A549 (cell line): Measurements from ENCODE around the gene BCL2L1. TPM values are rescaled to one million over a fixed set of nuclear protein-coding genes. Genes with fewer than 3 reads are reported as not detected.
A peak's percentile ranks its signal among the peaks of the same experiment; 100 is the strongest.

ENCODE experiments used
- ATAC-seq, 2 experiments: fragments of 200-7000 bp in 1 of 2; fragments of >200 bp in 1 of 2; cut with Nextera tagmentation in 1 of 2; cut with Tn5 transposase in 1 of 2; 3 replicates each; pipeline versions ENCODE4 v1.8.0 to v1.9.1; 2018 to 2020; ENCODE audit warnings: mild to moderate bottlenecking in 1 of 2, moderate library complexity in 1 of 2
- CTCF ChIA-PET: fragments of 300-600 bp; sonication (Branson Sonifier 250); formaldehyde crosslinking; extraction: SDS; loops from one replicate; lab custom pipeline; 2021; ENCODE audit warnings: antibody characterized with exemption, inconsistent platforms; lab: Yijun Ruan, JAX
- POLR2A ChIA-PET: fragments of 350-600 bp; formaldehyde crosslinking; extraction: SDS; loops from one replicate; lab custom pipeline; 2021; ENCODE audit warnings: antibody characterized with exemption, inconsistent platforms; lab: Yijun Ruan, JAX
- DNase-seq, 2 experiments: peaks; one replicate each; pipeline versions ENCODE4 v3.0.0 to v3.0.0-alpha.2; 2011 to 2016; ENCODE audit warnings: low read depth in 1 of 2, low spot score in 1 of 2
- FAIRE-seq: peaks from 2 replicates; lab custom pipeline; 2011; peaks lifted over from hg19 to GRCh38; lab: Jason Lieb, UNC
- H3K27ac ChIP-seq, 2 experiments: fragments of >200 bp; sonication (Bioruptor Twin); formaldehyde crosslinking; 3 replicates each; pipeline ENCODE4 v1.5.1; 2016 to 2017
- H3K4me1 ChIP-seq: fragments of >200 bp; sonication (Bioruptor Twin); formaldehyde crosslinking; 3 replicates; pipeline ENCODE4 v1.6.1; 2016
- H3K4me2 ChIP-seq: fragments of >200 bp; sonication (Bioruptor Twin); formaldehyde crosslinking; 3 replicates; pipeline ENCODE4 v1.6.1; 2016
- H3K4me3 ChIP-seq: fragments of >200 bp; sonication (Bioruptor Twin); formaldehyde crosslinking; 3 replicates; pipeline ENCODE4 v1.5.1; 2016
- H3K9me3 ChIP-seq: fragments of >200 bp; sonication (Bioruptor Twin); formaldehyde crosslinking; 3 replicates; pipeline ENCODE4 v1.6.1; 2016
- ATOH8 ChIP-seq: fragments of 250-450 bp; sonication (Bioruptor Pico); IDR thresholded peaks from 2 replicates; pipeline ENCODE4 v1.5.0; 2020; ENCODE audit warnings: low read depth, mild to moderate bottlenecking, moderate library complexity
- EHF ChIP-seq: fragments of 250-450 bp; sonication (Bioruptor Pico); IDR thresholded peaks from 2 replicates; pipeline ENCODE4 v1.5.0; 2020; ENCODE audit warnings: mild to moderate bottlenecking
- EP300 ChIP-seq, 2 experiments: fragments of >200 bp; sonication (Bioruptor Twin); formaldehyde crosslinking; IDR thresholded peaks; 2 replicates in 1 of 2; 3 replicates in 1 of 2; pipeline ENCODE4 v1.6.1; 2016 to 2017
- ESRRA ChIP-seq: fragments of 150-350 bp; IDR thresholded peaks from 2 replicates; pipeline ENCODE4 v1.6.1; 2014; ENCODE audit warnings: mild to moderate bottlenecking, low read length, borderline replicate concordance
- FOSB ChIP-seq: fragments of 250-450 bp; sonication (Bioruptor Pico); IDR thresholded peaks from 2 replicates; pipeline ENCODE4 v1.5.0; 2020; ENCODE audit warnings: mild to moderate bottlenecking, moderate library complexity
- FOXS1 ChIP-seq: fragments of 250-450 bp; sonication (Bioruptor Pico); IDR thresholded peaks from 2 replicates; pipeline ENCODE4 v1.5.0; 2020; ENCODE audit warnings: mild to moderate bottlenecking, moderate library complexity
- GATA3 ChIP-seq: IDR thresholded peaks from 2 replicates; pipeline ENCODE4 v1.6.1; 2012; ENCODE audit warnings: borderline replicate concordance
- HEYL ChIP-seq: fragments of 250-450 bp; sonication (Bioruptor Pico); IDR thresholded peaks from 2 replicates; pipeline ENCODE4 v1.8.0; 2021; ENCODE audit warnings: mild to moderate bottlenecking, moderate library complexity
- JUN ChIP-seq, 2 experiments: fragments of >200 bp; sonication (Bioruptor Twin); formaldehyde crosslinking; IDR thresholded peaks; 2 replicates in 1 of 2; 3 replicates in 1 of 2; pipeline ENCODE4 v1.6.1; 2016 to 2017
- JUNB ChIP-seq: fragments of >200 bp; sonication (Bioruptor Twin); formaldehyde crosslinking; IDR thresholded peaks from 2 replicates; pipeline ENCODE4 v1.6.1; 2016
- KDM1A ChIP-seq: fragments of 200-600 bp; sonication (generic); IDR thresholded peaks from 2 replicates; pipeline ENCODE4 v1.6.1; 2016; ENCODE audit warnings: low read depth, mild to moderate bottlenecking
- MAX ChIP-seq: IDR thresholded peaks from 2 replicates; pipeline ENCODE4 v1.6.1; 2012
- MYC ChIP-seq: IDR thresholded peaks from 2 replicates; pipeline ENCODE4 v1.6.1; 2012; ENCODE audit warnings: mild to moderate bottlenecking, inconsistent platforms, low read length, improper control_type of control experiment, borderline replicate concordance
- PHF8 ChIP-seq: fragments of 200-600 bp; sonication (generic); IDR thresholded peaks from 2 replicates; pipeline ENCODE4 v1.6.1; 2016; ENCODE audit warnings: low read depth, mild to moderate bottlenecking, antibody characterized with exemption, moderate library complexity, borderline replicate concordance
- POLR2AphosphoS2 ChIP-seq: conservative IDR thresholded peaks from 2 replicates; pipeline ENCODE4 v1.6.1; 2012; ENCODE audit warnings: low read length, improper control_type of control experiment, inconsistent platforms
- RAD21 ChIP-seq, 2 experiments: fragments of >200 bp in 1 of 2; sonication (Bioruptor Twin) in 1 of 2; formaldehyde crosslinking in 1 of 2; IDR thresholded peaks in 1 of 2; conservative IDR thresholded peaks in 1 of 2; 2 replicates in 1 of 2; 3 replicates in 1 of 2; pipeline ENCODE4 v1.6.1; 2012 to 2018; ENCODE audit warnings: inconsistent platforms in 1 of 2
- RARB ChIP-seq: fragments of 250-450 bp; sonication (Bioruptor Pico); IDR thresholded peaks from 2 replicates; pipeline ENCODE4 v1.8.0; 2021; ENCODE audit warnings: mild to moderate bottlenecking, moderate library complexity
- RCOR1 ChIP-seq: fragments of 150-350 bp; IDR thresholded peaks from 2 replicates; pipeline ENCODE4 v1.6.1; 2014; ENCODE audit warnings: antibody characterized with exemption, low read length, low read depth
- SMC3 ChIP-seq: fragments of >200 bp; sonication (Bioruptor Twin); formaldehyde crosslinking; IDR thresholded peaks from 3 replicates; pipeline ENCODE4 v1.6.1; 2018; ENCODE audit warnings: inconsistent platforms
- TFCP2L1 ChIP-seq: fragments of 250-450 bp; sonication (Bioruptor Pico); IDR thresholded peaks from 2 replicates; pipeline ENCODE4 v1.5.0; 2021; ENCODE audit warnings: mild to moderate bottlenecking
- TP53 ChIP-seq: fragments of 250-450 bp; sonication (Bioruptor Pico); IDR thresholded peaks from 2 replicates; pipeline ENCODE4 v1.5.0; 2021; ENCODE audit warnings: mild to moderate bottlenecking, moderate library complexity
- ZNF302 ChIP-seq: fragments of 250-450 bp; sonication (Bioruptor Pico); IDR thresholded peaks from 2 replicates; pipeline ENCODE4 v1.9.0; 2021; ENCODE audit warnings: inconsistent platforms, mild to moderate bottlenecking, moderate library complexity
- WGBS: methylation state at CpG from one replicate; pipeline ENCODE4 v1.1.6; 2017; ENCODE audit errors: missing lambda C conversion rate; 5-methylcytosine and 5-hydroxymethylcytosine counted together
- polyA plus RNA-seq, 4 experiments: library from polyadenylated mRNA; depleted of rRNA in 3 of 4; stranded (reverse); fragments of >200 nt; fragmentation: RNase III in 1 of 4; extraction: RNeasy Plus Mini Kit Qiagen cat#74134 plus additional on column Dnase treatment in 1 of 4; gene quantifications; 2 replicates in 3 of 4; 3 replicates in 1 of 4; pipeline ENCODE4 v1.2.3, GENCODE V29; 2011 to 2017
- TF ChIP-seq, protein P1 (sequence below): fragments of >200 bp; sonication (Bioruptor Twin); formaldehyde crosslinking; IDR thresholded peaks from 2 replicates; pipeline ENCODE4 v1.6.1; 2016
- TF ChIP-seq, protein P2 (sequence below): IDR thresholded peaks from 2 replicates; pipeline ENCODE4 v1.6.1; 2012
- TF ChIP-seq, protein P3 (sequence below): fragments of >200 bp; sonication (Bioruptor Twin); formaldehyde crosslinking; IDR thresholded peaks from 3 replicates; pipeline ENCODE4 v1.6.1; 2016

BCL2L1 gene
- polyA plus RNA-seq, 2 of the 4 experiments (the other 2 are of a cell fraction), result 154 to 178 TPM

- TF ChIP-seq FOXS1 (CRISPR knock-in tag) (no peak), KDM1A (no peak), ZNF302 (CRISPR knock-in tag) (no peak), TFCP2L1 (CRISPR knock-in tag) (0 out of 2 replicates have a peak, but pooled peaks have one; percentile 56), FOSB (no peak), HEYL (no peak), ATOH8 (CRISPR knock-in tag) (no peak), RARB (CRISPR knock-in tag) (no peak), POLR2AphosphoS2 (no peak; the same call in 1 of the 2 replicates)
- TF ChIP-seq, protein P1, sequence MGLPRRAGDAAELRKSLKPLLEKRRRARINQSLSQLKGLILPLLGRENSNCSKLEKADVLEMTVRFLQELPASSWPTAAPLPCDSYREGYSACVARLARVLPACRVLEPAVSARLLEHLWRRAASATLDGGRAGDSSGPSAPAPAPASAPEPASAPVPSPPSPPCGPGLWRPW, result no peak
Measured at GRCh38 chr20:31720486-31721407, 1.9 kb downstream of the BCL2L1 start (continued).

DNA sequence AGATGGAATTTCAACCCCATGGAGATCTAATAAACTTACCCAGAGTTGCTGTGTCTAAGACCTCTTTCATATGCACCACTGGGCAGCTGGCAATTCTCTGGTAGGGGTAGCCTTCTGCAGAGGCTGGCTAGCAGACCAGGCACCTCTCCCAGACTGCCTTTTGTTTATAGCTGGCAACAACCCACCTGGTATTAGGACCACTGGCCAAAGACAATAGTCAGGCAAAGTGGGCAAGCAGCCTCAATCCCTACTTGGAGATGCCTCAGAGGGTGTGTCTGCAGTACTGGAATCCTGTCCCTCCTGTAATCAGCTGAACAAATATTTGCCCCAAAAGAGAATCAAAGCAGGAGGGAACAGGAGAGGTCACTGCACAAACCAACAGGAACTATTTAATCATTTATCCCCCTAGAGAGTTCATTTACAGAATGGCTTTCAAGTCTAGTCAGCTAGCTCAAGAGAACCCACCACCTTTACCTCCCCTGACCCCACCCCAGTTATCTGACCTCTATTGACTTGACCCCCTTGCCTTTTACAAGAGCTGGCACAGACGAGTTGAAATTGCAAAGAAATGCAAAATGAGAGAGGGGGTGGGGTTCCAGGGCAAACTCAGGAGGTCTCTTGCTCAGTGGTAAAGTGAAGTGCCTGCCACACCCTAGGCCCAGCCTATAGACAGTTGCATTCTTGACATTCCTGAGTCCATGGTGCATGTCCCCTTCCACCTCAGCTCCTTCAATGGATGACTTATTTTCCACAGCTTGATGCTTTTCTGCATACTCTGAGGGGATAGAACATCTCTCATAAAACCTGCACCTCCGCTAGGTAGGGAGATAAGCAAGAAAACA is 2.8 kb downstream of the BCL2L1 start:
- ATAC-seq, result peak; percentile 19 to 62; a peak in 5 of 6 replicates
- peak; percentile 72 to 93 for DNase-seq
- H3K9me3 ChIP-seq, result no peaks in the 10 kb centered on the region
- TF ChIP-seq EHF, result peak; percentile 16
- peak; percentile 34; the same call in 1 of the 3 replicates for TF ChIP-seq SMC3
- TF ChIP-seq, protein P2, sequence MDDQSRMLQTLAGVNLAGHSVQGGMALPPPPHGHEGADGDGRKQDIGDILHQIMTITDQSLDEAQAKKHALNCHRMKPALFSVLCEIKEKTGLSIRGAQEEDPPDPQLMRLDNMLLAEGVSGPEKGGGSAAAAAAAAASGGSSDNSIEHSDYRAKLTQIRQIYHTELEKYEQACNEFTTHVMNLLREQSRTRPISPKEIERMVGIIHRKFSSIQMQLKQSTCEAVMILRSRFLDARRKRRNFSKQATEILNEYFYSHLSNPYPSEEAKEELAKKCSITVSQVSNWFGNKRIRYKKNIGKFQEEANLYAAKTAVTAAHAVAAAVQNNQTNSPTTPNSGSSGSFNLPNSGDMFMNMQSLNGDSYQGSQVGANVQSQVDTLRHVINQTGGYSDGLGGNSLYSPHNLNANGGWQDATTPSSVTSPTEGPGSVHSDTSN, result peak; percentile 42; the same call in 1 of the 2 replicates
- TF ChIP-seq PHF8, result no peak
- TF ChIP-seq RCOR1, result no peak; the same call in 1 of the 2 replicates
- 0 out of 2 replicates have a peak, but pooled peaks have one; percentile 12 for TF ChIP-seq FOSB
- 0 out of 2 replicates have a peak, but pooled peaks have one; percentile 23 for TF ChIP-seq TP53 (CRISPR knock-in tag)
- no peak for TF ChIP-seq MYC
- TF ChIP-seq JUN (IDR thresholded peaks at IDR 0.05), result peak; percentile 66 to 95; a peak in 4 of 5 replicates
- TF ChIP-seq GATA3, result peak; percentile 76
- peak; percentile 63 to 87; a peak in 4 of 5 replicates for TF ChIP-seq EP300 (IDR thresholded peaks at IDR 0.05)
- TF ChIP-seq RAD21 (conservative IDR thresholded peaks at IDR 0.05 in 1 of 2, IDR thresholded peaks at IDR 0.05 in 1 of 2), result peak; percentile 7 to 28; a peak in 3 of 5 replicates
- TF ChIP-seq, protein P3, sequence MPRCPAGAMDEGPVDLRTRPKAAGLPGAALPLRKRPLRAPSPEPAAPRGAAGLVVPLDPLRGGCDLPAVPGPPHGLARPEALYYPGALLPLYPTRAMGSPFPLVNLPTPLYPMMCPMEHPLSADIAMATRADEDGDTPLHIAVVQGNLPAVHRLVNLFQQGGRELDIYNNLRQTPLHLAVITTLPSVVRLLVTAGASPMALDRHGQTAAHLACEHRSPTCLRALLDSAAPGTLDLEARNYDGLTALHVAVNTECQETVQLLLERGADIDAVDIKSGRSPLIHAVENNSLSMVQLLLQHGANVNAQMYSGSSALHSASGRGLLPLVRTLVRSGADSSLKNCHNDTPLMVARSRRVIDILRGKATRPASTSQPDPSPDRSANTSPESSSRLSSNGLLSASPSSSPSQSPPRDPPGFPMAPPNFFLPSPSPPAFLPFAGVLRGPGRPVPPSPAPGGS, result 0 out of 3 replicates have a peak, but pooled peaks have one; percentile 44
- peak; percentile 42; the same call in 1 of the 2 replicates for TF ChIP-seq MAX
- no peak for TF ChIP-seq HEYL
- peak; percentile 30; the same call in 1 of the 2 replicates for TF ChIP-seq JUNB
- peak; percentile 74; the same call in 1 of the 2 replicates for TF ChIP-seq ESRRA
- peak overlapping the region; percentile 95 to 96 for H3K27ac ChIP-seq
- ChIA-PET CTCF (interaction anchor here (0.8 to 14.7 kb wide), 11 partner anchors 10 to 108 kb away, joined by 3 to 489 read pairs (median 9); no protein-coding TSS in a partner anchor), POLR2A (interaction anchor here (0.8 to 5.5 kb wide), 11 partner anchors 7 to 159 kb away, joined by 3 to 90 read pairs (median 5); partner anchors contain the start of gene ID1)
- no peak for FAIRE-seq
- WGBS, result 7% methylated on average over 2 of the region's 2 CpGs
- H3K4me1 ChIP-seq, result peaks cover 47% of the 10 kb centered on the region
- H3K4me3 ChIP-seq, result peak overlapping the region; percentile 68
- H3K4me2 ChIP-seq, result peak overlapping the region; percentile 80
